OCI-LY7 (cell line): ENCODE results near the gene VPS35L.

Experiments used
- EZH2phosphoT487 ChIP-seq: fragments of 200-600 bp; sonication (generic); IDR thresholded peaks from 2 replicates; pipeline ENCODE4 v1.6.1; 2018; ENCODE audit warnings: low read depth, borderline replicate concordance, mild to moderate bottlenecking, mixed run types, antibody characterized with exemption, low read length, moderate library complexity, mixed read lengths
- TF ChIP-seq, protein P1 (sequence below): fragments of 200-600 bp; sonication (generic); conservative IDR thresholded peaks from 2 replicates; pipeline ENCODE4 v1.5.1; 2014; ENCODE audit warnings: mild to moderate bottlenecking, antibody characterized with exemption, low read length, moderate library complexity, mixed read lengths

GRCh38 chr16:19595043-19595767, 39.7 kb downstream of the VPS35L start:
- TF ChIP-seq, protein P1, sequence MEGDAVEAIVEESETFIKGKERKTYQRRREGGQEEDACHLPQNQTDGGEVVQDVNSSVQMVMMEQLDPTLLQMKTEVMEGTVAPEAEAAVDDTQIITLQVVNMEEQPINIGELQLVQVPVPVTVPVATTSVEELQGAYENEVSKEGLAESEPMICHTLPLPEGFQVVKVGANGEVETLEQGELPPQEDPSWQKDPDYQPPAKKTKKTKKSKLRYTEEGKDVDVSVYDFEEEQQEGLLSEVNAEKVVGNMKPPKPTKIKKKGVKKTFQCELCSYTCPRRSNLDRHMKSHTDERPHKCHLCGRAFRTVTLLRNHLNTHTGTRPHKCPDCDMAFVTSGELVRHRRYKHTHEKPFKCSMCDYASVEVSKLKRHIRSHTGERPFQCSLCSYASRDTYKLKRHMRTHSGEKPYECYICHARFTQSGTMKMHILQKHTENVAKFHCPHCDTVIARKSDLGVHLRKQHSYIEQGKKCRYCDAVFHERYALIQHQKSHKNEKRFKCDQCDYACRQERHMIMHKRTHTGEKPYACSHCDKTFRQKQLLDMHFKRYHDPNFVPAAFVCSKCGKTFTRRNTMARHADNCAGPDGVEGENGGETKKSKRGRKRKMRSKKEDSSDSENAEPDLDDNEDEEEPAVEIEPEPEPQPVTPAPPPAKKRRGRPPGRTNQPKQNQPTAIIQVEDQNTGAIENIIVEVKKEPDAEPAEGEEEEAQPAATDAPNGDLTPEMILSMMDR, result no peak
- TF ChIP-seq EZH2phosphoT487, result no peak
